Smooth muscle cell (in vitro differentiated cells): ENCODE results near the gene LSS. TPM values are rescaled to one million over a fixed set of nuclear protein-coding genes. Genes with fewer than 3 reads are reported as not detected.

Experiments used
- DNase-seq: peaks from one replicate; lab custom pipeline; 2025; ENCODE audit not compliant: unreplicated experiment; lab: John Stamatoyannopoulos, UW
- H2AFZ ChIP-seq: fragments of 200-600 bp; sonication (generic); 2 replicates; pipeline ENCODE4 v1.6.0; 2016; ENCODE audit warnings: antibody characterized with exemption, low read depth, mild to moderate bottlenecking
- H3F3A ChIP-seq: fragments of 200-600 bp; sonication (generic); 2 replicates; pipeline ENCODE4 v1.6.0; 2017; ENCODE audit warnings: antibody characterized with exemption, low read depth
- H3K27ac ChIP-seq: fragments of 200-600 bp; sonication (generic); 2 replicates; pipeline ENCODE4 v1.5.1; 2016; ENCODE audit warnings: low read depth, mild to moderate bottlenecking
- H3K27me3 ChIP-seq: fragments of 200-600 bp; sonication (generic); 2 replicates; pipeline ENCODE4 v1.6.1; 2016; ENCODE audit warnings: low read depth, mild to moderate bottlenecking
- H3K36me3 ChIP-seq: fragments of 200-600 bp; sonication (generic); 2 replicates; pipeline ENCODE4 v1.5.1; 2016; ENCODE audit warnings: low read depth
- H3K4me1 ChIP-seq: fragments of 200-600 bp; sonication (generic); 2 replicates; pipeline ENCODE4 v1.5.1; 2016; ENCODE audit warnings: low read depth
- H3K4me2 ChIP-seq: fragments of 200-600 bp; sonication (generic); 2 replicates; pipeline ENCODE4 v1.6.0; 2016; ENCODE audit warnings: mild to moderate bottlenecking
- H3K4me3 ChIP-seq: fragments of 200-600 bp; sonication (generic); 2 replicates; pipeline ENCODE4 v1.5.1; 2016; ENCODE audit warnings: mild to moderate bottlenecking
- H3K79me2 ChIP-seq: fragments of 200-600 bp; sonication (generic); 2 replicates; pipeline ENCODE4 v1.6.0; 2016; ENCODE audit warnings: low read depth, mild to moderate bottlenecking
- H3K9ac ChIP-seq: fragments of 200-600 bp; sonication (generic); 2 replicates; pipeline ENCODE4 v1.6.0; 2016; ENCODE audit warnings: low read depth
- H3K9me3 ChIP-seq: fragments of 200-600 bp; sonication (generic); replicated peaks from 2 replicates; pipeline ENCODE4 v1.5.1; 2016; ENCODE audit warnings: low read depth
- H4K20me1 ChIP-seq: fragments of 200-600 bp; sonication (generic); 2 replicates; pipeline ENCODE4 v1.6.0; 2016; ENCODE audit warnings: low read depth
- WGBS: methylation state at CpG from one replicate; pipeline ENCODE4 v1.1.7; 2016; ENCODE audit warnings: low lambda C conversion rate; 5-methylcytosine and 5-hydroxymethylcytosine counted together
- polyA plus RNA-seq: library from polyadenylated mRNA; unstranded; fragments of >200 nt; fragmentation: Nextera tagmentation; extraction: Ambion mirVana; gene quantifications from 2 replicates; pipeline ENCODE4 v1.2.1, GENCODE V29; 2016
- total RNA-seq: library from RNA; depleted of rRNA; stranded (reverse); fragments of >200 nt; gene quantifications from 2 replicates; pipeline ENCODE4 v1.2.3, GENCODE V29; 2014
- TF ChIP-seq, protein P1 (sequence below): fragments of 200-600 bp; sonication (generic); IDR thresholded peaks from 2 replicates; pipeline ENCODE4 v1.5.1; 2017; ENCODE audit warnings: borderline replicate concordance, mild to moderate bottlenecking, antibody characterized with exemption; ENCODE audit not compliant: insufficient read depth, poor library complexity, severe bottlenecking

Gene LSS
- total and polyA plus RNA-seq, 2 experiments from 2014 or later, result 21.8 to 37.7 TPM

DNA sequence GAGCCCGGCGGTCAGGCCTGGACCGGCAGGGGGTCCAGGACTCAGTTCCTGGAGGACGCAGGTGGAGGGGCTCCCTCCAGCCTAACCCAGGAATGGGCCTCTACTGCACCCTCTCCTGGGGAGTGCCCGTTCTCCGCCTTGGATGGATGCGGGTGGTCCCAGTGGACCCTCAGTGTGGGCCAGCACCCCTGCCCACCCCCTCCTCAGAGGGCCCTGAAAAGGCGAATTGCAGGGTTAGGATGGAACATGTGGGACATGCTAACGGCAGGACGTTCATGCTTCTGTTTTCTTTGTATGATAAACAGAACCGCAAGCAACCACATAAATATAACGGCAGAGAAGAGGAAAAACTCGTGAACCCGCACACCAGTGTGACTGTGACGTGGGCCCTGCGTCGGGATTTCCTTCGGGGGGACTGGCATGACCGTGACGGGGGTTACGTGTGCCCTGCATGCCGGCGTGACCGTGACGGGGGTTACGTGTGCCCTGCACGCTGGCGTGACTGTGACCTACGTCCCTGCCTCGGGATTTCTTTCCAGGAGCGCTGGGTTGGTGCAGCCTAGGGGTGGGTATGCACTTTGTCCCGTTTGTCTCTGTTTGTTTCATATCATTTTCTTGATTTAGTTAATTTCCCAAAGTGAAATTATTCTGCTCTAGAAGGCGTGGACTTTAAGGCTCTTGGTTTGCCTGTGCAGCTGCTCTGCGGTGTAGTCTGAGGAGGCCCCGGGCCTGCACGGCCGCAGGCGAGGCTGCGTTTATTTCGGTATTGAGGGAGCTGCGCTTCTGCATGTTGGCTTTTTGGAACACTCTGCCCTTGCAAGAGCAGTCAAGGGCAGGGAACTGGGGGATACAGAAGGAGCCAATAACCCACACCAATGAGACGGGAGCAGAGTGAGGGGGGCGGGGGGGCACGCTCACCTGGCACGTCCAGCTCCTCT is 76.3 kb downstream of the LSS start:
- no peaks in the 10 kb centered on the region for H3K27me3 ChIP-seq
- no peaks in the 10 kb centered on the region for H3K79me2 ChIP-seq
- DNase-seq, result no peak
- H2AFZ ChIP-seq, result no peak overlapping the region
- H3F3A ChIP-seq, result no peaks in the 10 kb centered on the region
- TF ChIP-seq, protein P1, sequence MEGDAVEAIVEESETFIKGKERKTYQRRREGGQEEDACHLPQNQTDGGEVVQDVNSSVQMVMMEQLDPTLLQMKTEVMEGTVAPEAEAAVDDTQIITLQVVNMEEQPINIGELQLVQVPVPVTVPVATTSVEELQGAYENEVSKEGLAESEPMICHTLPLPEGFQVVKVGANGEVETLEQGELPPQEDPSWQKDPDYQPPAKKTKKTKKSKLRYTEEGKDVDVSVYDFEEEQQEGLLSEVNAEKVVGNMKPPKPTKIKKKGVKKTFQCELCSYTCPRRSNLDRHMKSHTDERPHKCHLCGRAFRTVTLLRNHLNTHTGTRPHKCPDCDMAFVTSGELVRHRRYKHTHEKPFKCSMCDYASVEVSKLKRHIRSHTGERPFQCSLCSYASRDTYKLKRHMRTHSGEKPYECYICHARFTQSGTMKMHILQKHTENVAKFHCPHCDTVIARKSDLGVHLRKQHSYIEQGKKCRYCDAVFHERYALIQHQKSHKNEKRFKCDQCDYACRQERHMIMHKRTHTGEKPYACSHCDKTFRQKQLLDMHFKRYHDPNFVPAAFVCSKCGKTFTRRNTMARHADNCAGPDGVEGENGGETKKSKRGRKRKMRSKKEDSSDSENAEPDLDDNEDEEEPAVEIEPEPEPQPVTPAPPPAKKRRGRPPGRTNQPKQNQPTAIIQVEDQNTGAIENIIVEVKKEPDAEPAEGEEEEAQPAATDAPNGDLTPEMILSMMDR, result no peak
- no peak overlapping the region for H3K9ac ChIP-seq
- H3K9me3 ChIP-seq, result no peaks in the 10 kb centered on the region
- no peak overlapping the region for H3K4me3 ChIP-seq
- H4K20me1 ChIP-seq, result no peaks in the 10 kb centered on the region
- WGBS, result 96% methylated on average over 42 of the region's 45 CpGs
- no peaks in the 10 kb centered on the region for H3K36me3 ChIP-seq
- H3K4me1 ChIP-seq, result peaks cover 9% of the 10 kb centered on the region
- no peak overlapping the region for H3K4me2 ChIP-seq
- no peak overlapping the region for H3K27ac ChIP-seq

DNA sequence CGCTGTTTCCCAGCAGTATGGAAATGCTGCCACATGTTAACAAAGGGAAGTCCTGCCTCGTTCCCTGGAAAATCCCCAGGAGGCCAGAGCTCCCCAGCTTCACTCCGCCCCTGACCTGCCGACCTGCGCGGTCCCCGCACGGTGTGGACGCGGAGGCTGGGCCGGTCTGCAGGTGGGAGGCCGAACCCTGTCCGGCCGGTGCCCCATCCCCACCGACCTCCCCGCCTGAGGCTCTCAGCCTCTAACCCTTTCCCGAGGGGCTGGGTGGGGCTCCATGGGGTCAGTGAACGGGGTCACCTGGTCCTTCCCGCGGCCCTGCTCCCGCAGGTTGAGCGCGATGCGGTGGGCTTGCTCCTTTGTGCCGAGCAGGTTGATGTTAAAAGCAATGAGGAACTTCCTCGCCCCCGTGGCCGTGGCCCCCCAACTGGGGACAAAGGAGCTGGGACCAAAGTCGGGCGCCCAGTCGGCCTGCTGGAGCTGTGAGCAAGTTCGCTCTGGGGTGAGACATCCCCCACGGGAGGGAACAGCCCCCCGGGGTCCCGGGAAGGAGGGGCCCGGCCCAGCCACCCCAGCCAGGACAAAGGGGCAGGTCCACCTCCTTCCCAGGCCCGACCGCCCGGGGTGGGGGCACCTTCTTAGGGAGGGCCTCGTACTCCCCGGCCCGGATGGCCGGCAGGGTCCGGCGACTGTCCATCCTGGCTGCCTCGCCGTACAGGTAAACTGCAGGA is 77.1 kb downstream of the LSS start:
- Histone ChIP-seq H3K4me3 (no peak overlapping the region), H3K4me2 (no peak overlapping the region), H3K36me3 (no peaks in the 10 kb centered on the region), H3K27me3 (no peaks in the 10 kb centered on the region), H4K20me1 (no peaks in the 10 kb centered on the region), H3K79me2 (no peaks in the 10 kb centered on the region), H2AFZ (no peak overlapping the region), H3F3A (no peaks in the 10 kb centered on the region), H3K27ac (no peak overlapping the region), H3K9me3 (no peaks in the 10 kb centered on the region), H3K4me1 (peaks cover 9% of the 10 kb centered on the region), H3K9ac (no peak overlapping the region)
- DNase-seq, result no peak
- TF ChIP-seq, protein P1, result no peak
- WGBS, result 92% methylated on average over 45 of the region's 47 CpGs

DNA sequence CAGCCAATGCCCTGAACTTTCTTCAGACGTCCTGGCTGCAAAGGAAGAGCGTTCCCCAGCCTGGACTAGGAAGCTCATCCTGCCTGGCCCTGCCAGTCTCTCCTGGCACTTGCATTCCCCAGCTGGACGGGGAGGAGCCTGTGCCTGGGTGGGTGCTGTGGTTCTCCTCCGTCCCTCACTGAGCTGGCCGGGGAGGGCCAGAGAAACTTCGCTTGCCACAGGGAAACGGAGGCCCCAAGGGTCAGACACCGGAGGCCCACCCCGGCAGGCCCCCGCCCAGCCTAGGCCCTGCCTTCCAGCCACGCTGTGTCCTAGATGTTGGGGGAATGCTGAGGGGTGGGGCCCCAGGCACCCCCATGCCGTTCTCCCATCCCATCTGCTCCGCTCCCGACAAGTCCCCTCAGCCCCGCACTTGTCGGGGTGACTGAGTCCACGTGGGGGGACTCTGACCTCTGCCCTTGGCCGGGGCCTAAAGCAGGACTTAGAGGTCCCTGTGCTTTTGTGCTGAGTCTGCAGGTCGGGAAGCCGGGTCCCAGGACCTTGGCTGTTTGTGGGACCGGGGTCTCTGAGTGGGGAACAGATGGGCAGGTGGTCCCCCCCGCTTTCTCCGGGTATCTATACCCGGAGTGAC is 78.0 kb downstream of the LSS start:
- no peak overlapping the region for H3K9ac ChIP-seq
- no peak overlapping the region for H3K4me2 ChIP-seq
- H3F3A ChIP-seq, result no peaks in the 10 kb centered on the region
- no peak overlapping the region for H2AFZ ChIP-seq
- no peaks in the 10 kb centered on the region for H3K27me3 ChIP-seq
- DNase-seq, result no peak
- no peaks in the 10 kb centered on the region for H3K36me3 ChIP-seq
- no peaks in the 10 kb centered on the region for H4K20me1 ChIP-seq
- TF ChIP-seq, protein P1, result no peak
- 94% methylated on average over 24 of the region's 24 CpGs for WGBS
- H3K4me3 ChIP-seq, result no peak overlapping the region
- H3K9me3 ChIP-seq, result no peaks in the 10 kb centered on the region
- no peaks in the 10 kb centered on the region for H3K79me2 ChIP-seq
- peaks cover 9% of the 10 kb centered on the region for H3K4me1 ChIP-seq
- H3K27ac ChIP-seq, result no peak overlapping the region
